Measurements from ENCODE around the gene AHI1. TPM values are rescaled to one million over a fixed set of nuclear protein-coding genes. Genes with fewer than 3 reads are reported as not detected.

Gene AHI1
- total and polyA plus RNA-seq, 2 donors (not counting 1 experiment from before 2014, with no cell fraction given) = 8.3 to 61.7 TPM

DNA sequence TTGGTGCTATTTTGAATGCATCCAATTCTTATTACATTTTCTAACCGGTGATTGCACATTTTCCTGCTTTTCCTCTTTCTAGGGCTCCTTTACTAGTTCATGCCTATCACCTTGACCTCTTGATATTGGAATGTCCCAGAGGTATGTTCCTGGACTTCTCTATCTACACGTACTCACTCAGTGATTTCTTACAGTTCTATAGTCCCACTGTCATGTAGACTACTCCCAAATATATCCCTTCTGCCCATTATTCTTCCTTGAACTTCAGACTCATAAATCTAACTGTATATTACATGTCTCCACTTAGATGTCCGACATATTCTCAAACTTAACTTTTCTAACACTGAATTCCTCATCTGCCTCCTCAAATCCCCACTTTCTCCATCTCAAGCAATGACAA, 7.2 kb upstream of the AHI1 start:
- TF ChIP-seq, protein P1, sequence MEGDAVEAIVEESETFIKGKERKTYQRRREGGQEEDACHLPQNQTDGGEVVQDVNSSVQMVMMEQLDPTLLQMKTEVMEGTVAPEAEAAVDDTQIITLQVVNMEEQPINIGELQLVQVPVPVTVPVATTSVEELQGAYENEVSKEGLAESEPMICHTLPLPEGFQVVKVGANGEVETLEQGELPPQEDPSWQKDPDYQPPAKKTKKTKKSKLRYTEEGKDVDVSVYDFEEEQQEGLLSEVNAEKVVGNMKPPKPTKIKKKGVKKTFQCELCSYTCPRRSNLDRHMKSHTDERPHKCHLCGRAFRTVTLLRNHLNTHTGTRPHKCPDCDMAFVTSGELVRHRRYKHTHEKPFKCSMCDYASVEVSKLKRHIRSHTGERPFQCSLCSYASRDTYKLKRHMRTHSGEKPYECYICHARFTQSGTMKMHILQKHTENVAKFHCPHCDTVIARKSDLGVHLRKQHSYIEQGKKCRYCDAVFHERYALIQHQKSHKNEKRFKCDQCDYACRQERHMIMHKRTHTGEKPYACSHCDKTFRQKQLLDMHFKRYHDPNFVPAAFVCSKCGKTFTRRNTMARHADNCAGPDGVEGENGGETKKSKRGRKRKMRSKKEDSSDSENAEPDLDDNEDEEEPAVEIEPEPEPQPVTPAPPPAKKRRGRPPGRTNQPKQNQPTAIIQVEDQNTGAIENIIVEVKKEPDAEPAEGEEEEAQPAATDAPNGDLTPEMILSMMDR (IDR thresholded peaks at IDR 0.05) = no peak
- no peak for TF ChIP-seq EZH2 (IDR thresholded peaks at IDR 0.05; ENCODE audit: borderline replicate concordance, insufficient read depth, low read depth, low read length, poor library complexity, severe bottlenecking)
- H4K20me1 ChIP-seq (ENCODE audit: control insufficient read depth, insufficient read depth, low read length, poor library complexity, severe bottlenecking) = no peaks in the 10 kb centered on the region
- no peaks in the 10 kb centered on the region for H3K79me2 ChIP-seq (ENCODE audit: control insufficient read depth, insufficient read depth, low read length)
- H2AFZ ChIP-seq (ENCODE audit: insufficient read depth, low read depth, low read length, poor library complexity, severe bottlenecking) = no peak overlapping the region
- Mint-ChIP-seq H3K4me3 (no peak overlapping the region), H3K4me1 (peaks cover 2% of the 10 kb centered on the region), H3K27me3 (no peaks in the 10 kb centered on the region), H3K9me3 (ENCODE audit: insufficient read depth) (no peaks in the 10 kb centered on the region), H3K27ac (no peak overlapping the region)
- 96% methylated on average over 2 of the region's 3 CpGs for WGBS (ENCODE audit: insufficient coverage)
- ATAC-seq (ENCODE audit: low read depth) (no peak), DNase-seq (no peak)
- ChIA-PET POLR2A (no interaction called here), CTCF (interaction anchor here (0.6 to 4.3 kb wide), 4 partner anchors 55 to 812 kb away, joined by 4 to 24 read pairs (median 12); no protein-coding TSS in a partner anchor)
- intact Hi-C loops (cut with micrococcal nuclease) = loop anchor here (5.0 kb wide), 1 partner anchor 173 kb away; no protein-coding TSS in a partner anchor
- no peak overlapping the region for H3K27ac ChIP-seq (ENCODE audit: low read length in 2 of 2)
- H3K27me3 ChIP-seq (replicated peaks in 1 of 4; ENCODE audit: control extremely low read depth in 1 of 4, control insufficient read depth in 3 of 4, insufficient read depth in 4 of 4, low read length in 3 of 4) = no peaks in the 10 kb centered on the region
- H3K9me3 ChIP-seq (ENCODE audit: control extremely low read depth in 1 of 3, control insufficient read depth in 2 of 3, insufficient read depth in 1 of 3, low read length in 2 of 3) = no peaks in the 10 kb centered on the region
- no peaks in the 10 kb centered on the region for H3K36me3 ChIP-seq (replicated peaks in 1 of 2; ENCODE audit: control extremely low read depth in 1 of 2, control insufficient read depth in 1 of 2, extremely low read depth in 1 of 2, insufficient read depth in 2 of 2, low read length in 1 of 2)
- no peak overlapping the region for H3K4me2 ChIP-seq (replicated peaks; ENCODE audit: low read depth, low read length, poor library complexity, severe bottlenecking)
- no peak overlapping the region for H3K9ac ChIP-seq (ENCODE audit: low read length)
- H3K4me1 ChIP-seq (ENCODE audit: control insufficient read depth in 2 of 2, insufficient read depth in 2 of 2, low read length in 2 of 2) = no peaks in the 10 kb centered on the region
- no peak overlapping the region for H3K4me3 ChIP-seq (ENCODE audit: control extremely low read depth in 1 of 5, extremely low read depth in 1 of 5, insufficient read depth in 1 of 5, low read depth in 2 of 5, low read length in 4 of 5)

DNA sequence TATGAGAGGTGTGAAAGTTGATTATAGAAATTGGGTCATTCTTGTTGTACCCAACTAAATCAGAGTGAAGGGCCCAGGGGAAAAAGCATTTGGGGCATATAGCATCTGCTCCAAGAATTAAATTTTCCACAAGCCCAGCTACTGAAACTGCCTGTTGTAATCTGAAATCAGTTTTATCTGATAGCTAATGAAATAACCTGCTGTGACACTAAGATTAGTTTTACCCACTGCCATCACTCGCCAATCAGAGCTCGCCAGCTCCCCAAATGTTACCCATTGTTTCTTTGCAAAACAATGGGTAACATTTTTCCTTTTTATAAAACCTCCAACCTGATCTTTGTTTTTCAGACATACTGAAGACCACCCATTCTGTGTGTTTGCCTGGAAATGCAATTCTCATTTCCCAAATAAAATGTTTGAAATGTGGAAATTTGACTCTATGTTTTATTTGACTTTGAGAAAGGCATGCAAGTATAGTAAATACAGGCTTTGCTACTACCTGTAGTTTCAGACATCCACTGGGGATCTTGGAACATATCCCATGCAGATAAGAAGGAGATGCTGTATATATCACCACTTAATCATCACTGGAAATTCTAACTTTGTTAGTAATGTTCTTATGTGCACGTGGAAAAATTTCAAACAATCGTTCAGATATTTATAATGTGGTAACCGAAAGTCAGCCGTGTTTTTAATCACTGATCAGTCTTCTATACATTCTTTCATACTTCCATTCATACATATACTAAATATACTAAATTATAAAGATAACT, 6.3 kb upstream of the AHI1 start:
- ATAC-seq (ENCODE audit: low read depth) (no peak), DNase-seq (no peak)
- Mint-ChIP-seq H3K4me1 (peaks cover 2% of the 10 kb centered on the region), H3K27me3 (no peaks in the 10 kb centered on the region), H3K4me3 (no peak overlapping the region), H3K27ac (no peak overlapping the region), H3K9me3 (ENCODE audit: insufficient read depth) (no peaks in the 10 kb centered on the region)
- no peak overlapping the region for H3K4me3 ChIP-seq (ENCODE audit: control extremely low read depth in 1 of 5, extremely low read depth in 1 of 5, insufficient read depth in 1 of 5, low read depth in 2 of 5, low read length in 4 of 5)
- intact Hi-C loops (cut with micrococcal nuclease) = no loop called here
- H3K36me3 ChIP-seq (replicated peaks in 1 of 2; ENCODE audit: control extremely low read depth in 1 of 2, control insufficient read depth in 1 of 2, extremely low read depth in 1 of 2, insufficient read depth in 2 of 2, low read length in 1 of 2) = no peaks in the 10 kb centered on the region
- no peak overlapping the region for H3K4me2 ChIP-seq (replicated peaks; ENCODE audit: low read depth, low read length, poor library complexity, severe bottlenecking)
- no peak overlapping the region for H3K27ac ChIP-seq (ENCODE audit: low read length in 2 of 2)
- ChIA-PET CTCF (interaction anchor here (1.6 kb wide), 1 partner anchor 723 kb away, joined by 5 read pairs; no protein-coding TSS in a partner anchor), POLR2A (no interaction called here)
- no peaks in the 10 kb centered on the region for H3K4me1 ChIP-seq (ENCODE audit: control insufficient read depth in 2 of 2, insufficient read depth in 2 of 2, low read length in 2 of 2)
- TF ChIP-seq, protein P1 (IDR thresholded peaks at IDR 0.05) = no peak
- TF ChIP-seq EZH2 (IDR thresholded peaks at IDR 0.05; ENCODE audit: borderline replicate concordance, insufficient read depth, low read depth, low read length, poor library complexity, severe bottlenecking) = no peak
- no peak overlapping the region for H2AFZ ChIP-seq (ENCODE audit: insufficient read depth, low read depth, low read length, poor library complexity, severe bottlenecking)
- H3K9me3 ChIP-seq (ENCODE audit: control extremely low read depth in 1 of 3, control insufficient read depth in 2 of 3, insufficient read depth in 1 of 3, low read length in 2 of 3) = no peaks in the 10 kb centered on the region
- H3K79me2 ChIP-seq (ENCODE audit: control insufficient read depth, insufficient read depth, low read length) = no peaks in the 10 kb centered on the region
- H4K20me1 ChIP-seq (ENCODE audit: control insufficient read depth, insufficient read depth, low read length, poor library complexity, severe bottlenecking) = no peaks in the 10 kb centered on the region
- no peaks in the 10 kb centered on the region for H3K27me3 ChIP-seq (replicated peaks in 1 of 4; ENCODE audit: control extremely low read depth in 1 of 4, control insufficient read depth in 3 of 4, insufficient read depth in 4 of 4, low read length in 3 of 4)
- no peak overlapping the region for H3K9ac ChIP-seq (ENCODE audit: low read length)
- 100% methylated on average over 2 of the region's 6 CpGs for WGBS (ENCODE audit: insufficient coverage)

Measured in B cell (primary cell).